GM12875 (cell line): ENCODE data around the gene MINDY4.

Experiments
- H3K4me3 ChIP-seq: one replicate; pipeline ENCODE4 v1.5.1; 2011; ENCODE audit warnings: low read depth, low read length, control low read depth
- TF ChIP-seq, protein P1 (sequence below): IDR thresholded peaks from 2 replicates; pipeline ENCODE4 v1.5.1; 2011; ENCODE audit warnings: low read depth, mild to moderate bottlenecking, control low read depth, inconsistent platforms, low read length, moderate library complexity, borderline replicate concordance; ENCODE audit not compliant: insufficient read depth

MINDY4 gene

GRCh38 chr7:30927559-30927958, 156.3 kb downstream of the MINDY4 start:
- TF ChIP-seq, protein P1, sequence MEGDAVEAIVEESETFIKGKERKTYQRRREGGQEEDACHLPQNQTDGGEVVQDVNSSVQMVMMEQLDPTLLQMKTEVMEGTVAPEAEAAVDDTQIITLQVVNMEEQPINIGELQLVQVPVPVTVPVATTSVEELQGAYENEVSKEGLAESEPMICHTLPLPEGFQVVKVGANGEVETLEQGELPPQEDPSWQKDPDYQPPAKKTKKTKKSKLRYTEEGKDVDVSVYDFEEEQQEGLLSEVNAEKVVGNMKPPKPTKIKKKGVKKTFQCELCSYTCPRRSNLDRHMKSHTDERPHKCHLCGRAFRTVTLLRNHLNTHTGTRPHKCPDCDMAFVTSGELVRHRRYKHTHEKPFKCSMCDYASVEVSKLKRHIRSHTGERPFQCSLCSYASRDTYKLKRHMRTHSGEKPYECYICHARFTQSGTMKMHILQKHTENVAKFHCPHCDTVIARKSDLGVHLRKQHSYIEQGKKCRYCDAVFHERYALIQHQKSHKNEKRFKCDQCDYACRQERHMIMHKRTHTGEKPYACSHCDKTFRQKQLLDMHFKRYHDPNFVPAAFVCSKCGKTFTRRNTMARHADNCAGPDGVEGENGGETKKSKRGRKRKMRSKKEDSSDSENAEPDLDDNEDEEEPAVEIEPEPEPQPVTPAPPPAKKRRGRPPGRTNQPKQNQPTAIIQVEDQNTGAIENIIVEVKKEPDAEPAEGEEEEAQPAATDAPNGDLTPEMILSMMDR: no peak
- H3K4me3 ChIP-seq: no peak overlapping the region

GRCh38 chr7:30928254-30928872, 157.1 kb downstream of the MINDY4 start:
- no peak overlapping the region for H3K4me3 ChIP-seq
- TF ChIP-seq, protein P1: no peak

- TF ChIP-seq, protein P1: no peak
- no peak overlapping the region for H3K4me3 ChIP-seq
These were observed 158.5 kb downstream of the MINDY4 start for GRCh38 chr7:30929686-30930085.

- TF ChIP-seq, protein P1: no peak
- H3K4me3 ChIP-seq: no peak overlapping the region
These were observed 159.4 kb downstream of the MINDY4 start for GRCh38 chr7:30930621-30931020.

DNA sequence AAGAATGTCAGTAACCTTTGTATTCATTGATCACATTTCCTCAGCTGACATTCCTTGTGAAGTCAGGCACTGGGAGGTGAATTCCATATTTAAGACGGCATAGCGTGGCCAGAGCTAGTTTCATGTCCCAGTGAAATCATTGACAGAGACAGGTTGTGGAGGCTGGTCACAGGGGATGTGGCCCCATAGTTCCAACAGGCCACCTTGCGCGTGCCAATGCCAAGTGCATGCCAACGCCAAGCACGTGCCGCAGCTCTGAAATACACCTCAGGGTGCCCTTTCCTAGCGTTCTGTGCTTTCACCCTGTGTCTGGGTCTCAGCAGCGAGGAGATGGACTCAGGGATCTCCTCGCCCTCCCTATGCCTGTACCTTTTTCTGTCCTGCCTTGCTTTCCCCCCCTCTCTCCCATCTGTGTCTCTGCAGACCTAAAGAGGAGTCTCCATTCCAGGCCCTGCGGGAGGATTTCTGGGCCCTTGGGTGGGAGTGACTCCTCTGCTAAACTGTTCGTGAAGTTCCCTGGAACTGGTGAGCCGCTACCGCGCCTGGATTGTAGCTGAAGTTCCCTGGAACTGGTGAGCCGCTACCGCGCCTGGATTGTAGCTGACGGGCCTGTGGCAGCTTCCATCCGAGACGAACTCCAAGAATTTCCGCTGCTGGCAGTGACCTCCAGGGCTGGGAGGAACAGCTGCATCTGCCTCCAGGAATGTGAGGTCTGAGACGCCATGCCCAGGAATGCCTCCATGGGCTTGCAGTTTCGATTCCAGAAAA, 160.1 kb downstream of the MINDY4 start:
- TF ChIP-seq, protein P1: no peak
- no peak overlapping the region for H3K4me3 ChIP-seq

GRCh38 chr7:30931929-30932540, 160.8 kb downstream of the MINDY4 start:
- TF ChIP-seq, protein P1: no peak
- no peak overlapping the region for H3K4me3 ChIP-seq

- TF ChIP-seq, protein P1: no peak
- H3K4me3 ChIP-seq: no peak overlapping the region
These were observed 161.3 kb downstream of the MINDY4 start for GRCh38 chr7:30932562-30932961.
